K562 (cell line): ENCODE measurements around the gene CCR8. TPM values are rescaled to one million over a fixed set of nuclear protein-coding genes. Genes with fewer than 3 reads are reported as not detected.

Source experiments
- ATAC-seq: fragments of 200-7000 bp; cut with Tn5 transposase; 3 replicates; pipeline ENCODE4 v1.9.1; 2020; ENCODE audit warnings: moderate library complexity
- BruUV-seq: library from RNA; stranded (reverse); fragments of 400-500 nt; replicated peaks from 2 replicates; lab custom pipeline; 2021; lab: Mats Ljungman, UMichigan
- CTCF ChIA-PET: fragments of 300-600 bp; formaldehyde crosslinking; extraction: SDS; loops from one replicate; lab custom pipeline; 2021; ENCODE audit warnings: low intra/inter-chr PET ratio; lab: Yijun Ruan, JAX
- POLR2A ChIA-PET: fragments of 300-600, 350-650 bp; sonication (Branson Sonifier 250); formaldehyde crosslinking; extraction: SDS; loops from one replicate; lab custom pipeline; 2021; ENCODE audit warnings: antibody characterized with exemption, inconsistent platforms; lab: Yijun Ruan, JAX
- DNase-seq, 4 experiments: peaks; one replicate each; pipeline versions ENCODE4 v3.0.0 to v3.0.0-alpha.2; 2011 to 2018; ENCODE audit warnings: low spot score in 3 of 4, mixed read lengths in 3 of 4; ENCODE audit errors: extremely low read depth in 1 of 4
- FAIRE-seq: peaks from 2 replicates; lab custom pipeline; 2011; peaks lifted over from hg19 to GRCh38; lab: Jason Lieb, UNC
- H2AFZ ChIP-seq: 2 replicates; pipeline ENCODE4 v1.6.0; 2011; ENCODE audit warnings: low read depth, low read length, control low read depth, inconsistent platforms
- H3K27ac ChIP-seq: fragments of 200-600 bp; 3 replicates; pipeline ENCODE4 v1.8.0; 2011; ENCODE audit warnings: low read depth, mild to moderate bottlenecking, control low read depth, inconsistent platforms, low read length, moderate library complexity, mixed read lengths; ENCODE audit errors: extremely low read depth
- H3K27me3 ChIP-seq, 2 experiments: fragments of 300-600 bp in 1 of 2; 2 replicates in 1 of 2; 3 replicates in 1 of 2; pipeline versions ENCODE4 v1.6.0 to v1.8.0; 2011; ENCODE audit warnings: inconsistent platforms in 2 of 2, low read length in 2 of 2, mild to moderate bottlenecking in 1 of 2, mixed read lengths in 1 of 2, moderate library complexity in 1 of 2; ENCODE audit not compliant: control insufficient read depth in 2 of 2, insufficient read depth in 2 of 2
- H3K36me3 ChIP-seq: fragments of 300-600 bp; 3 replicates; pipeline ENCODE4 v1.8.0; 2011; ENCODE audit warnings: mild to moderate bottlenecking, low read length, inconsistent platforms; ENCODE audit not compliant: control insufficient read depth, insufficient read depth
- H3K4me1 ChIP-seq, 2 experiments: fragments of 200-600 bp in 1 of 2; replicated peaks in 1 of 2; 2 replicates in 1 of 2; 3 replicates in 1 of 2; pipeline versions ENCODE4 v1.5.1 to v1.8.0; 2011; ENCODE audit warnings: inconsistent platforms in 2 of 2, low read length in 2 of 2, mild to moderate bottlenecking in 1 of 2, mixed read lengths in 1 of 2, moderate library complexity in 1 of 2; ENCODE audit not compliant: control insufficient read depth in 2 of 2, insufficient read depth in 2 of 2
- H3K4me2 ChIP-seq: 2 replicates; pipeline ENCODE4 v1.6.1; 2011; ENCODE audit warnings: low read length, control low read depth, inconsistent platforms, mixed read lengths; ENCODE audit not compliant: insufficient read depth
- H3K4me3 ChIP-seq: fragments of 200-600 bp; sonication (generic), shearing (Covaris generic); 2 replicates; pipeline ENCODE4 v1.5.1; 2016; ENCODE audit warnings: control low read depth, inconsistent platforms
- H3K79me2 ChIP-seq: fragments of 200-600 bp; 3 replicates; pipeline ENCODE4 v1.8.0; 2011; ENCODE audit warnings: low read length, inconsistent platforms; ENCODE audit not compliant: control insufficient read depth, insufficient read depth
- H3K9ac ChIP-seq, 2 experiments: 2 replicates each; pipeline versions ENCODE4 v1.6.0 to v1.6.1; 2011; ENCODE audit warnings: low read depth in 2 of 2, low read length in 2 of 2, control low read depth in 1 of 2, inconsistent platforms in 1 of 2, mild to moderate bottlenecking in 1 of 2, mixed read lengths in 1 of 2; ENCODE audit not compliant: insufficient read depth in 1 of 2
- H3K9me1 ChIP-seq: one replicate; pipeline ENCODE4 v1.6.0; 2011; ENCODE audit warnings: inconsistent platforms, mild to moderate bottlenecking, low read length, moderate library complexity; ENCODE audit not compliant: control insufficient read depth, insufficient read depth
- H3K9me3 ChIP-seq: replicated peaks from 2 replicates; pipeline ENCODE4 v1.5.1; 2011; ENCODE audit warnings: low read depth, low read length, inconsistent platforms; ENCODE audit not compliant: control insufficient read depth, insufficient read depth
- H4K20me1 ChIP-seq: replicated peaks from 2 replicates; pipeline ENCODE4 v1.6.1; 2011; ENCODE audit warnings: low read length, inconsistent platforms, mixed read lengths; ENCODE audit not compliant: control insufficient read depth, insufficient read depth
- ARNT ChIP-seq, 2 experiments: fragments of 450-650 bp; IDR thresholded peaks; 2 replicates each; pipeline ENCODE4 v1.6.1; 2016; ENCODE audit warnings: mild to moderate bottlenecking in 1 of 2
- CHD2 ChIP-seq: IDR thresholded peaks from 2 replicates; pipeline ENCODE4 v1.6.1; 2011; ENCODE audit warnings: low read depth, low read length
- ELF4 ChIP-seq: fragments of 450-650 bp; formaldehyde crosslinking; IDR thresholded peaks from 2 replicates; pipeline ENCODE4 v1.4.0; 2022; ENCODE audit warnings: missing genetic modification characterization
- FOXK2 ChIP-seq, 2 experiments: fragments of 450-650 bp; IDR thresholded peaks in 1 of 2; conservative IDR thresholded peaks in 1 of 2; 2 replicates each; pipeline ENCODE4 v1.6.1; 2016; ENCODE audit warnings: low read depth in 2 of 2, mild to moderate bottlenecking in 1 of 2
- MCM5 ChIP-seq: fragments of 450-650 bp; IDR thresholded peaks from 2 replicates; pipeline ENCODE4 v1.6.1; 2016; ENCODE audit warnings: low read depth
- MECOM ChIP-seq: fragments of 250-450 bp; sonication (Bioruptor Pico); IDR thresholded peaks from 2 replicates; pipeline ENCODE4 v1.8.0; 2022; ENCODE audit warnings: inconsistent platforms
- PHB2 ChIP-seq: fragments of 450-650 bp; IDR thresholded peaks from 2 replicates; pipeline ENCODE4 v1.6.1; 2017; ENCODE audit warnings: low read depth
- PKNOX1 ChIP-seq: fragments of 450-650 bp; IDR thresholded peaks from 2 replicates; pipeline ENCODE4 v1.6.1; 2016
- SIX5 ChIP-seq, 2 experiments: IDR thresholded peaks; 2 replicates each; pipeline ENCODE4 v1.6.1; 2011; ENCODE audit warnings: low read length in 2 of 2, borderline replicate concordance in 1 of 2, low read depth in 1 of 2, mild to moderate bottlenecking in 1 of 2, moderate library complexity in 1 of 2; ENCODE audit not compliant: insufficient read depth in 1 of 2
- SNAPC5 ChIP-seq: fragments of 250-450 bp; sonication (Bioruptor Pico); IDR thresholded peaks from 2 replicates; pipeline ENCODE4 v1.8.0; 2021; ENCODE audit warnings: moderate library complexity, mild to moderate bottlenecking, inconsistent platforms
- TCF15 ChIP-seq: fragments of 250-450 bp; sonication (Bioruptor Pico); IDR thresholded peaks from 2 replicates; pipeline ENCODE4 v1.8.0; 2022; ENCODE audit warnings: moderate library complexity, mild to moderate bottlenecking, inconsistent platforms
- TOE1 ChIP-seq, 2 experiments: fragments of 450-650 bp in 1 of 2; sonication (generic) in 1 of 2; formaldehyde crosslinking in 1 of 2; IDR thresholded peaks; 2 replicates each; pipeline versions ENCODE4 v1.7.1 to v1.8.0; 2016 to 2022; ENCODE audit warnings: borderline replicate concordance in 2 of 2, mild to moderate bottlenecking in 2 of 2, antibody characterized with exemption in 1 of 2, inconsistent platforms in 1 of 2, low read depth in 1 of 2, missing genetic modification reagents in 1 of 2, moderate library complexity in 1 of 2
- TRIM24 ChIP-seq, 2 experiments: fragments of 450-650 bp; IDR thresholded peaks; 2 replicates each; pipeline ENCODE4 v1.6.1; 2016
- ZNF140 ChIP-seq: fragments of 250-450 bp; sonication (Bioruptor Pico); IDR thresholded peaks from 2 replicates; pipeline ENCODE4 v1.8.0; 2021; ENCODE audit warnings: moderate library complexity, mild to moderate bottlenecking, inconsistent platforms
- ZNF146 ChIP-seq: IDR thresholded peaks from one replicate; pipeline ENCODE4 v1.6.1; 2018; ENCODE audit warnings: missing compliant biosample characterization; ENCODE audit not compliant: unreplicated experiment
- ZNF165 ChIP-seq: fragments of 250-450 bp; sonication (Bioruptor Pico); IDR thresholded peaks from 2 replicates; pipeline ENCODE4 v1.4.0; 2020; ENCODE audit warnings: borderline replicate concordance
- ZNF324 ChIP-seq: fragments of 250-450 bp; sonication (Bioruptor Pico); IDR thresholded peaks from 2 replicates; pipeline ENCODE4 v1.4.0; 2020; ENCODE audit warnings: mild to moderate bottlenecking
- ZNF444 ChIP-seq: fragments of 250-450 bp; sonication (Bioruptor Pico); IDR thresholded peaks from 2 replicates; pipeline ENCODE4 v1.4.0; 2020; ENCODE audit warnings: mild to moderate bottlenecking, moderate library complexity
- ZNF785 ChIP-seq: fragments of 250-450 bp; sonication (Bioruptor Pico); IDR thresholded peaks from 2 replicates; pipeline ENCODE4 v1.4.0; 2020; ENCODE audit warnings: mild to moderate bottlenecking
- WGBS: fragments of 100-300 bp; shearing (Covaris generic); methylation state at CpG from one replicate; pipeline ENCODE4 v1.1.6; 2016; ENCODE audit warnings: low coverage, mixed read lengths; ENCODE audit not compliant: insufficient coverage; ENCODE audit errors: missing lambda C conversion rate; 5-methylcytosine and 5-hydroxymethylcytosine counted together
- in situ Hi-C: fragments of 300-500 bp; cut with MboI; formaldehyde crosslinking; loops from 4 replicates; pipeline ENCODE4 v1.15.0; 2018; ENCODE audit warnings: inconsistent platforms, mixed read lengths
- intact Hi-C: fragments of 100-400 bp; cut with micrococcal nuclease; formaldehyde crosslinking; loops from 2 replicates; pipeline ENCODE4 v1.14.2; 2022
- polyA plus RNA-seq, 8 experiments: library from polyadenylated mRNA; depleted of rRNA in 4 of 8; stranded (reverse) in 5 of 8; unstranded in 3 of 8; fragments of >200 nt; fragmentation: Nextera tagmentation in 2 of 8; fragmentation: Illumina TruSeq in 1 of 8; extraction: Ambion mirVana in 2 of 8; extraction: Trizol in 1 of 8; gene quantifications; 2 replicates each; pipeline versions ENCODE4 v1.2.1 to v1.2.3, GENCODE V29; 2011 to 2014; ENCODE audit warnings: inconsistent platforms in 1 of 8, missing spikeins in 1 of 8
- total RNA-seq, 7 experiments: library from RNA; depleted of rRNA in 6 of 7; stranded (reverse); fragments of >200 nt in 6 of 7; fragmentation: Illumina TruSeq in 2 of 7; extraction: Trizol in 2 of 7; gene quantifications; 2 replicates each; pipeline versions ENCODE4 v1.2.1 to v1.2.3, GENCODE V29; 2011 to 2021; ENCODE audit warnings: low replicate concordance in 1 of 7

The CCR8 gene
- total and polyA plus RNA-seq, 9 of the 15 experiments (the other 6 are each of a cell fraction or from before 2014, with no cell fraction given): not detected

GRCh38 chr3:39290255-39290654, 39.3 kb upstream of the CCR8 start:
- ChIA-PET POLR2A (interaction anchor here (0.6 to 1.1 kb wide), 5 partner anchors 55 to 182 kb away, joined by 3 to 4 read pairs (median 3); partner anchors contain the start of gene TTC21A), CTCF (no interaction called here)
- no peak overlapping the region for H3K9ac ChIP-seq
- H3K4me1 ChIP-seq: peaks cover 3 to 12% of the 10 kb centered on the region in 2 experiments; a peak in 3 of 5 replicates
- no peak for ATAC-seq
- H3K36me3 ChIP-seq: no peaks in the 10 kb centered on the region
- no peak overlapping the region for H3K4me3 ChIP-seq
- no peak overlapping the region for H2AFZ ChIP-seq
- H3K9me1 ChIP-seq: no peaks in the 10 kb centered on the region
- H3K27me3 ChIP-seq: peaks cover 3 to 20% of the 10 kb centered on the region in 2 experiments; a peak in 3 of 5 replicates
- in situ Hi-C loops (no loop called here), intact Hi-C loops (no loop called here)
- H3K79me2 ChIP-seq: no peaks in the 10 kb centered on the region
- no peak overlapping the region for H3K27ac ChIP-seq
- no peaks in the 10 kb centered on the region for H3K9me3 ChIP-seq
- H4K20me1 ChIP-seq: no peaks in the 10 kb centered on the region
- WGBS: 5% methylated on average over 4 of the region's 4 CpGs
- no peak for FAIRE-seq
- no peak overlapping the region for H3K4me2 ChIP-seq
- DNase-seq: no peak
- BruUV-seq: no TSS peak
- TF ChIP-seq ZNF785 (CRISPR knock-in tag) (no peak), TOE1 (IDR thresholded peaks at IDR 0.05; ENCODE audit: borderline replicate concordance) (no peak), TOE1 (CRISPR knock-in tag; IDR thresholded peaks at IDR 0.05; ENCODE audit: borderline replicate concordance, low read depth) (no peak), SNAPC5 (CRISPR knock-in tag) (no peak), MECOM (no peak), ZNF324 (no peak), ZNF140 (no peak), CHD2 (no peak), ZNF146 (no peak), ZNF444 (no peak), PHB2 (no peak), FOXK2 (conservative IDR thresholded peaks at IDR 0.05 in 1 of 2, IDR thresholded peaks at IDR 0.05 in 1 of 2; ENCODE audit: low read depth in 2 of 2) (no peak), MCM5 (no peak), PKNOX1 (no peak), TRIM24 (IDR thresholded peaks at IDR 0.05) (no peak), ARNT (IDR thresholded peaks at IDR 0.05) (no peak), ELF4 (CRISPR knock-in tag) (no peak), ZNF165 (CRISPR knock-in tag) (no peak), TCF15 (CRISPR knock-in tag) (no peak), SIX5 (IDR thresholded peaks at IDR 0.05; ENCODE audit: borderline replicate concordance in 1 of 2, insufficient read depth in 1 of 2, low read depth in 1 of 2, low read length in 2 of 2) (no peak)
